NCI-H774 (cell line): ENCODE results near the gene SDS.

ENCODE experiments used
- DNase-seq: peaks from one replicate; lab custom pipeline; 2025; lab: John Stamatoyannopoulos, UW

The SDS gene

GRCh38 chr12:113347892-113348291 is 55.8 kb downstream of the SDS start:
- DNase-seq, result no peak

- no peak for DNase-seq
Observed at GRCh38 chr12:113347107-113347506, 56.6 kb downstream of the SDS start.

- no peak for DNase-seq
Observed at GRCh38 chr12:113346353-113346752, 57.3 kb downstream of the SDS start.

- no peak for DNase-seq
Observed at GRCh38 chr12:113345318-113345717, 58.4 kb downstream of the SDS start.
